Heart right ventricle (tissue), 16 donors: ENCODE results near the gene RNU1-3. TPM values are rescaled to one million over a fixed set of nuclear protein-coding genes. Genes with fewer than 3 reads are reported as not detected.
A peak's percentile ranks its signal among the peaks of the same experiment; 100 is the strongest.
"Not testable (repeated sequence)": the region's sequence is repeated elsewhere in the genome, so short reads cannot be mapped to it uniquely, and the experiment has no call there.

ENCODE experiments used
- ATAC-seq, 8 donors: fragments of 200-7000 bp; cut with Tn5 transposase; one replicate each; pipeline ENCODE4 v1.9.1; 2020; ENCODE audit warnings: mild to moderate bottlenecking in 8 of 8, moderate library complexity in 8 of 8, moderate number of reproducible peaks in 1 of 8
- DNase-seq, 2 donors: peaks; one replicate each; pipeline ENCODE4 v3.0.0-alpha.2; 2020
- H3K27ac ChIP-seq, 10 donors: fragments of 200-600 bp; sonication (generic) in 2 of 10; one replicate each; pipeline versions ENCODE4 v1.5.0 to v1.8.0; 2020 to 2022; ENCODE audit warnings: mild to moderate bottlenecking in 3 of 10
- H3K27me3 ChIP-seq, 7 donors: fragments of 200-600 bp; one replicate each; pipeline ENCODE4 v1.8.0; 2021 to 2022; ENCODE audit warnings: mild to moderate bottlenecking in 2 of 7
- H3K36me3 ChIP-seq, 9 donors: fragments of 200-600 bp; sonication (generic) in 1 of 9; one replicate each; pipeline versions ENCODE4 v1.5.0 to v1.8.0; 2020 to 2022; ENCODE audit warnings: mild to moderate bottlenecking in 2 of 9
- H3K4me1 ChIP-seq, 9 donors: fragments of 200-600 bp; sonication (generic) in 1 of 9; one replicate each; pipeline versions ENCODE4 v1.5.0 to v1.8.0; 2020 to 2022; ENCODE audit warnings: mild to moderate bottlenecking in 4 of 9
- H3K4me3 ChIP-seq, 10 donors: fragments of 200-600 bp; sonication (generic) in 2 of 10; one replicate each; pipeline versions ENCODE4 v1.5.0 to v1.8.0; 2020 to 2022; ENCODE audit warnings: mild to moderate bottlenecking in 7 of 10, moderate library complexity in 2 of 10
- H3K9me3 ChIP-seq, 11 donors: fragments of 200-600 bp in 10 of 11; sonication (generic) in 2 of 11; one replicate each; pipeline versions ENCODE4 v1.5.0 to v1.8.0; 2013 to 2022; ENCODE audit warnings: mild to moderate bottlenecking in 2 of 11, control low read depth in 1 of 11, moderate library complexity in 1 of 11
- WGBS, 2 donors: extraction: QIAGEN DNeasy Blood & Tissue Kit; methylation state at CpG; one replicate each; pipeline ENCODE4 v1.1.7; 2013; ENCODE audit warnings: inconsistent platforms in 1 of 2; 5-methylcytosine and 5-hydroxymethylcytosine counted together
- intact Hi-C, 10 donors: fragments of 100-400 bp; cut with DNase I; formaldehyde crosslinking; loops; one replicate each; pipeline versions ENCODE4 v1.11.1 to v1.14.2; 2022
- polyA plus RNA-seq, 2 donors: library from polyadenylated mRNA; stranded (reverse); fragments of 200-250 nt; gene quantifications; one replicate each; pipeline ENCODE4 v1.2.3, GENCODE V29; 2013
- total RNA-seq, 10 donors: library from RNA; stranded (reverse); fragmentation: NEBNext Ultra II Directional in 3 of 10; extraction: Animal tissue kit (Norgen Biotek cat#: 25700) in 3 of 10; gene quantifications; one replicate each; pipeline versions ENCODE4 v1.2.1 to v1.2.4, GENCODE V29; 2021 to 2023
- TF ChIP-seq, protein P1 (sequence below), 9 donors: fragments of 200-600 bp; sonication (generic) in 2 of 9; IDR thresholded peaks; one replicate each; pipeline versions ENCODE4 v1.5.0 to v1.8.0; 2021 to 2022; ENCODE audit warnings: antibody characterized with exemption in 9 of 9, mild to moderate bottlenecking in 5 of 9, moderate library complexity in 1 of 9
- donor health status: Arrhythmogenic right ventricular cardiomyopathy.
- donor health status: ischemic (EF 13 %, LVEDD 7.1; RV severe dilation, severe dysfunction).
- donor health status: healthy with polysubstance abuse.
- donor health status: DM: no; HTN: yes; CAD: no.
- donor health status: DM: no; HTN: no; CAD: no.
- donor health status: ischemic (EF 25% LVEDD 6.9; RV normal size, moderate dysfunction).
- donor health status: ischemic (EF 25% LVEDD 5.7; RV mildly dilated, moderate dysfunction).
- donor health status: healthy.
- donor health status: DM: yes; HTN: yes; CAD: no.
- donor health status: Ischemic cardiomyopathy.
- donor health status: ischemic (EF 35%, LVEDD 5.7; RV mildly dilated, moderate dysfunction).
- donor health status: nonischemic (EF 11% LVEDD 7.7; RV severe dilation, severe dysfunction).
- donor health status: DM: yes; HTN: yes; CAD: no.
- donor health status: PGD.
- donor health status: ischemic (EF 29% LVEDD 5.4; RV normal size, mild dysfunction).
- donor health status: nonischemic (EF 23%, LVEDD 6.1; RV moderate dilation, normal function).

The RNU1-3 gene
- total and polyA plus RNA-seq, 12 donors = 635 to 5,242 (median 1,949) TPM; not detected in 2

DNA sequence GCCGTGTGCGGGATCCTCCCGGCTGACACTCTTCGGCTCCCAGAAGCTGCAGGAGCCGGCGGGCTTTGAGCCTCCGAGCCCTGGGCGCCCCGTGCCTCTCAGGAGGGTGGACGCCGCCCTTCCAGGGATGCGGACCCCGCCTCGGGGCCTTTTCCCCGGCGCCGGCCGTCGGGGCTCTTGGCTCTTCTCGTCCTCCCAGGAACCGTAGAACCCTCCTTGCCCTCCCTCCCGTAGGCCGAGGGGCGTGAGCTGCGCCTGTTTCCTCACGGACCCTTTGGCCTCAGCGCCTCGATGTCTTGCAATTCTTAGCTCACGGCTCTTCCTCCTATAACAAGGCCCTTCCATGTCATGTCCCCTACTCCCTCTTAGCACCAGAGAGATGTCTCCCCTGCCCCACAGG is 13.6 kb upstream of the RNU1-3 start:
- Histone ChIP-seq H3K27me3 (peaks cover 0 to 27% (median 14%) of the 10 kb centered on the region in 7 donors), H3K4me1 (peaks cover 0 to 15% (median 0%) of the 10 kb centered on the region in 9 donors)
- 23 to 26% methylated on average over 16 to 18 of the region's 29 CpGs for WGBS, 2 donors
- H3K27ac ChIP-seq, intact Hi-C loops, DNase-seq, H3K9me3 ChIP-seq, H3K36me3 ChIP-seq, H3K4me3 ChIP-seq: not testable (repeated sequence)
- ATAC-seq = peak in 1 of 8 donors; percentile 30

DNA sequence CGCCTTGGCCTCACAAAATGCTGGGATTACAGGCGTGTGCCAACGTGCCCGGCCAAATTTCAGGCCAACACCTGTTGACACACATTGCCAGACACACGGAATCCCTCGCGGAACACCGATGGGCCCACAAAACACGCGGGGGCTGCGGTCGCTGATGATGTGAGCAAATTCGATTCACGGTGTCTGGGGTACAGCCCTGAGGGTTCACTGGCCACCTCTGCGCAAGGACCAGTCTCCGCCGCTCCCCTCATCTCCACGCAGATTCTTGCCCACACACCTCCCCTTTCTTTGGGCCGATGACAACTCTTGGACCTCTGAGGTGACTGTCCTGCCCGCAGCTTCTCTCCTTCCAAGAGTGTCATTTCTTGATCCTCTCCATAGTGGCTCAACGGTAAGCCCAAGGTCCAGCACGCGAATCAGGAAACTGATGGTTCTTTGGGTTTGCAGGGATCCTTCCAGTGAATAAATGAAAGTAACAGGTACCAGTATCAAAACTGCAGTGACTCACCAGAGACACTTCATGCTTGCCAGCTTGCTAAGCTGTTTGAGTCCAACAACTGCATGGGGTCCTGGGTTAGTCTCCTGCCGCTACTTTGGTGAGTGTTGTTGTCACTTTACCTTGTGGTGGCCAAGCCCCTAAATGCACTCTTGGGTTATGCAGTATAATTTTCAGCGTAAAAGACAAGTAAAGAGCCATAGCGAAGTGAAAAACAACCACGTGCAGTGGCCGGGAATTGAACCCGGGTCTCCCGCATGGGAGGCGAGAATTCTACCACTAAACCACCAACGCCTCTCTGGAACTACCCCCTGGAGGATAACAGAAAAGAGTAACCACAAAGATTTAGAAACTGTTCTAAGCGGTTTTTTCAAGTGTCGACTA is 11.0 kb upstream of the RNU1-3 start:
- no peak for DNase-seq
- Histone ChIP-seq H3K4me3 (no peak overlapping the region), H3K27ac (no peak overlapping the region), H3K9me3 (no peaks in the 10 kb centered on the region), H3K4me1 (peaks cover 0 to 15% (median 0%) of the 10 kb centered on the region in 9 donors), H3K27me3 (peaks cover 0 to 27% (median 14%) of the 10 kb centered on the region in 7 donors), H3K36me3 (no peaks in the 10 kb centered on the region)
- 68 to 70% methylated on average over 34 of the region's 34 CpGs for WGBS, 2 donors
- TF ChIP-seq, protein P1, sequence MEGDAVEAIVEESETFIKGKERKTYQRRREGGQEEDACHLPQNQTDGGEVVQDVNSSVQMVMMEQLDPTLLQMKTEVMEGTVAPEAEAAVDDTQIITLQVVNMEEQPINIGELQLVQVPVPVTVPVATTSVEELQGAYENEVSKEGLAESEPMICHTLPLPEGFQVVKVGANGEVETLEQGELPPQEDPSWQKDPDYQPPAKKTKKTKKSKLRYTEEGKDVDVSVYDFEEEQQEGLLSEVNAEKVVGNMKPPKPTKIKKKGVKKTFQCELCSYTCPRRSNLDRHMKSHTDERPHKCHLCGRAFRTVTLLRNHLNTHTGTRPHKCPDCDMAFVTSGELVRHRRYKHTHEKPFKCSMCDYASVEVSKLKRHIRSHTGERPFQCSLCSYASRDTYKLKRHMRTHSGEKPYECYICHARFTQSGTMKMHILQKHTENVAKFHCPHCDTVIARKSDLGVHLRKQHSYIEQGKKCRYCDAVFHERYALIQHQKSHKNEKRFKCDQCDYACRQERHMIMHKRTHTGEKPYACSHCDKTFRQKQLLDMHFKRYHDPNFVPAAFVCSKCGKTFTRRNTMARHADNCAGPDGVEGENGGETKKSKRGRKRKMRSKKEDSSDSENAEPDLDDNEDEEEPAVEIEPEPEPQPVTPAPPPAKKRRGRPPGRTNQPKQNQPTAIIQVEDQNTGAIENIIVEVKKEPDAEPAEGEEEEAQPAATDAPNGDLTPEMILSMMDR (IDR thresholded peaks at IDR 0.05) = no peak
- no peak for ATAC-seq
- intact Hi-C loops = no loop called here

DNA sequence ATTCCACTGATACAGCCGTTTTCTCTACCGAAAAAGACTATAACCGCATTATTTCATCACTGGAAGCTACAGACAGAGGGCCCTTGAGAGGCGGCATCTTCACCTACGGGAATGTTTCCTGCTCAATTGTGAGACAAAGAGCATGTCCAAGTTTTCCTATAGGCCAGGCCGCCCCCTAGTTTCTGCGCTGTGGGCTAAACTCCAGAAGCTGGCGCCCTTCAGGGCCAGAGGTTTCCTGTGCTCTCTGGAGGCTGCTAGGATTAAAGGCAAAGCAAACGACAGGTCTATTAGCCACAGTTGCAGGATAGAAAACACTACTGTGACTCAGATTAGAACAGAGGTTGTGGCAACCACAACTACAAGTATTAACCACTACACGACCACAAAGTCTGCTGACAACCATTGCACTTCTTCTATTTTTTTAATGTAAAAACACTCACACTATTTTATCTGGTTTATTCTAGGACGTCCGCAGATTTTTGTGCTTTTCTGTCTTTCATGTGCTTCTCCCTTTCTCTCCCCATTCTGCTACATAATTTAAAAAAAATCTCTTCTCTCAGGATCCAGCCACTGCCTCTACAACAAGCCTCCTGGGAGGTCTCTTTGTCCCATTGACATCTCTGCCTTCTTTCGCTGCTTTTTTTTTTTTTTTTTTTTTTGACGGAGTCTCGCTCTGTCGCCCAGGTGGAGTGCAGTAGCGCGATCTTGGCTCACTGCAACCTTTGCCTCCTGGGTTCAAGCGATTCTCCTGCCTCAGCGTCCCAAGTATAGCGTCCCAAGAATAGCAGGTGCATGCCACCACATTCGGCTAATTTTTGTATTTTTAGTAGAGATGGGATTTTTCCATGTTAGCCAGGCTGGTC is 10.1 kb upstream of the RNU1-3 start:
- DNase-seq, ATAC-seq: not testable (repeated sequence)

DNA sequence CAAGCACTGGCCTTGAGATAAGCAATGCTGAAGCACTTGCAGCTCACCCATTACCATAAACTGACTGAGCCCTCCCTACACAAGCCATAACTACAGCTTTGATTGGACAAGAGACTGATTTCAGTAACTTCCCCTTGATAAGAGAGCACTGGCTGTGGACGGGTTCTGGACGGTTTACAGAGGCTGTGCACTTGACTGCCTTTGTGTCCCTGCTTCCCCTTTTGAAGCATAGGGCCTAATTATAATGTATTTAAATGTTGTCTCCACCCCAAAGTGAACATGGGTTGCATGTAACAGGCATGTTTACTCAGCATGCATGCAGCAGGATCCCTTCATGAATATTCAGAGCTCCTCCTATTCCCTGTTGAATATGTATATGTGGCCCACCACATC is 8.4 kb upstream of the RNU1-3 start:
- DNase-seq, H3K9me3 ChIP-seq, intact Hi-C loops, H3K4me3 ChIP-seq, H3K36me3 ChIP-seq, ATAC-seq, H3K27ac ChIP-seq: not testable (repeated sequence)
- peaks cover 0 to 27% (median 14%) of the 10 kb centered on the region in 7 donors for H3K27me3 ChIP-seq
- no CpG with 5 or more reads among the region's 2 CpGs for WGBS, 2 donors
- H3K4me1 ChIP-seq = peaks cover 0 to 15% (median 0%) of the 10 kb centered on the region in 9 donors

More for the DNA sequence above, 10.1 kb upstream of the RNU1-3 start:
- H3K9me3 ChIP-seq, intact Hi-C loops, H3K4me3 ChIP-seq, H3K36me3 ChIP-seq, H3K27ac ChIP-seq: not testable (repeated sequence)
- peaks cover 0 to 15% (median 0%) of the 10 kb centered on the region in 9 donors for H3K4me1 ChIP-seq
- WGBS, 2 donors = 68 to 73% methylated on average over 22 of the region's 22 CpGs
- H3K27me3 ChIP-seq = peaks cover 0 to 27% (median 14%) of the 10 kb centered on the region in 7 donors

DNA sequence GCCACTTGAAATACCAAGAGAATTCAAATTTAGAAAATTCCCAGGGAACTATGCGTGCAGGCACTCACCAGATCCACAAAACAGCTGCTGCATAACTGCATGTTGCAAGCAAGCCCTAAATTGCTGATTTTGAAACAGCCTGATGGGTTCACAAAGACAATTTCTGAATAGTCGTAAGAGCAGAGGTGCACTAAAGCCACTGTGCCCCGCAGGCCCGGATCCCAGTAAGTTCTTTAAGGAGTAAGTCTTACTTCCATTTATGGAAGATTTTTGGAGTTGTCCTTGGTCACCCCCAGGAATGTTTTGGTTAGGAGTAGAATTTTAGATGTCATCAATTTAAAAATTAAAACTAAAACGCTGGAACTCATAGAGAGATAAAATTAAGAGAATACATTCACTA is 7.2 kb upstream of the RNU1-3 start:
- H3K36me3 ChIP-seq, H3K4me3 ChIP-seq, ATAC-seq, H3K9me3 ChIP-seq, intact Hi-C loops, DNase-seq, H3K27ac ChIP-seq: not testable (repeated sequence)
- Histone ChIP-seq H3K27me3 (peaks cover 0 to 17% (median 6%) of the 10 kb centered on the region in 7 donors), H3K4me1 (peaks cover 0 to 15% (median 0%) of the 10 kb centered on the region in 9 donors)
- WGBS, 2 donors = 48 to 55% methylated on average over 4 of the region's 5 CpGs

DNA sequence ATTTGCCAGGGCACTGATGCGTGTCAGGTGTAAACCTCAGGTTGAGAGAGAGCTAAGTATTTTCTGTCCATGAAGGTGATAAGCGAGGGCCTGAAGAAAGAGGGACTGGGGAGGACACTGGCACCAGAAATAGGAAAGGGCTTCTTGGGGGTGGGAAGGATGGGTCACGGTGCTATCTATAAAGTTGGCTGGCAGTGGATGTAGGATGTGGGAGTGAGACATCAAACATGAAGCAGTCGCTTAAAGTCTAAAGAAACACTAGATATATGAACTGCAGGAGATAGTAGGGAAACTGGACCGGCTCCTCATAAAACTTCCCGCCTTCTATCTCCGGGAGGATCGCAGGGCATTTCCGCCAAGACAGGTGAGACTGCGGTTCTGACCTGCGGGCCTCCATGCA is 912 bp downstream of the RNU1-3 start:
- ATAC-seq, H3K4me3 ChIP-seq, H3K9me3 ChIP-seq, intact Hi-C loops, H3K4me1 ChIP-seq, H3K27ac ChIP-seq, H3K36me3 ChIP-seq, H3K27me3 ChIP-seq, DNase-seq: not testable (repeated sequence)
- no CpG with 5 or more reads among the region's 11 CpGs for WGBS, 2 donors

DNA sequence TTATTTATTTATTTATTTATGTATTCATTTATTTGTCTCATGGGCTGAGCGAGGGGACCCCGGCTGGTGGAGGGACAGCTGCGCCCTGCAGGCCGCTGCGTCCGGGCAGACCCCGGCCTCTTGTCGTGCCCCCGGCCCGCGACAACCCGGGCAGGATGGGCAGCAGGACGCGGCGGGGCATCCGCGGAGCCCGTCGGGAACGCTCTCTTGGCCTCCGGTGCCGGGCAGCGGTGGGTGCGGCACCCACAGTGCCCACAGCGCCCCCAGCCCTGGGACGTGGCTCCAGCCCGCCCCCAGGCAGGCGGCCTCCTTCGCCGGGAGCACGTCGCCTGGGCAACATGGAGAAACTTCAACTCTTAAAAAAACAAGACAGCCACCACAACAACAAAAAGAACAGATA is 8.5 kb downstream of the RNU1-3 start:
- DNase-seq, H3K9me3 ChIP-seq, H3K36me3 ChIP-seq, H3K27ac ChIP-seq, H3K27me3 ChIP-seq, H3K4me1 ChIP-seq, intact Hi-C loops, H3K4me3 ChIP-seq: not testable (repeated sequence)
- 82 to 86% methylated on average over 13 to 15 of the region's 32 CpGs for WGBS, 2 donors
- ATAC-seq = peak in 4 of 8 donors; percentile 6 to 73 (median 40)

DNA sequence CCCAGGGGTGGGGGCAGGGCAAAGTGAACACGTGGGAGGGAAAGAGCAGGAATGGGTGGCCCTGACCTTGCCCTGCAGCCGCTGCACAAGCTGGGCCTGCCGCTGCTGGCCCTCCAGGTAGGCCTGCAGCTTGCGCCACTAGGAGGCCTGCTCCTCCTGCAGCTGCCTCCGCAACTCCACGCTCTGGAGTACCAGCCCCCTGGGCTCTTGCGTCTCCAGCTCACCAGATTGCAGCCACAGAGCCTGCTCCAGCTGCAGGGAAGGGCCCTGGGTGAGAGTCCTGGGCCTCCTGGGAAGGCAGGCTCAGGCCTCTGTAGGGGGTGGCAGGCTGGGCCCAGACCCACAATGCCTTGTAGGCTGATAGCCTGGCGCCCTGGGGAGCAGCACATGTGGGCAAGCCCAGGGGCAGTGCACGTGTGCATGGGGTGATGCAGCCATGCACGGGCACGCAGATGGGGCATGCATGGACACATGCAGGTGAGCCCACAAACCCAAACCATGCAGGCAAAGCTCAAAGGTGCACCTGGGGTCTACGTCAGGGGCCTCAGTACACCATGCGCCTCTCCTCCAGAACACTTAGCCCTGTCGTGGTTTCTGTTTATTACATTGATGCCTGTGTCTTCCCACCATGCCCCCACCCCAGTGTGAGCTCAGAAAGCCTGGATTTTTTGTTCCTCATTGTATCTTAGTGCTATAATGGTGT is 9.6 kb downstream of the RNU1-3 start:
- H3K4me1 ChIP-seq, intact Hi-C loops, H3K4me3 ChIP-seq, DNase-seq, H3K27me3 ChIP-seq, H3K27ac ChIP-seq, H3K36me3 ChIP-seq, H3K9me3 ChIP-seq: not testable (repeated sequence)
- WGBS, 2 donors = 100% methylated on average over 2 of the region's 14 CpGs; no CpG with 5 or more reads in 1 of the 2 donors
- ATAC-seq = peak in 6 of 8 donors; percentile 13 to 72 (median 44)

DNA sequence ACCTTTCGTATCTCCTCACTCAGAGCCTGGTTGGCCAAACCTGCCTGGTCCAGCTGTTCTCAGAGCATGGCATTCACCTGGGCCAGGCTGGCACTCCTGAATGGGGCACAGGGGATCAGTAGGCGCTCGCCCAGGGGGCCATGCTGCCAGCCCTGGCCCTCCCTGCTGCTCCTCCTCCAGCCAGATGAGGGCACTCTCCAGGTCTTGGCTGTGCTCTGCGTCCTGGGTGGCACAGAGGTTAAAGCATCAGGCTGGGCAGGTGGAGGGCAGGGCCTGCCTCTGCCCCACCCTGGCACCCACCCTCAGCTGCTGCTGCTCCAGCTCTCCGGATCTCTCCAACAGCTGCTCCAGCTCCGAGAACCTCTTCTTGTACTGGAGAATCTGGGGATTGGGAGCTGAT is 10.2 kb downstream of the RNU1-3 start:
- H3K9me3 ChIP-seq, H3K27ac ChIP-seq, H3K4me1 ChIP-seq, H3K27me3 ChIP-seq, H3K4me3 ChIP-seq, H3K36me3 ChIP-seq, DNase-seq, intact Hi-C loops: not testable (repeated sequence)
- ATAC-seq = peak in 2 of 8 donors; percentile 17 to 22
- WGBS, 2 donors = 30% methylated on average over 1 of the region's 6 CpGs; no CpG with 5 or more reads in 1 of the 2 donors
